Measurements from ENCODE around the gene SMIM9.

The SMIM9 gene

DNA sequence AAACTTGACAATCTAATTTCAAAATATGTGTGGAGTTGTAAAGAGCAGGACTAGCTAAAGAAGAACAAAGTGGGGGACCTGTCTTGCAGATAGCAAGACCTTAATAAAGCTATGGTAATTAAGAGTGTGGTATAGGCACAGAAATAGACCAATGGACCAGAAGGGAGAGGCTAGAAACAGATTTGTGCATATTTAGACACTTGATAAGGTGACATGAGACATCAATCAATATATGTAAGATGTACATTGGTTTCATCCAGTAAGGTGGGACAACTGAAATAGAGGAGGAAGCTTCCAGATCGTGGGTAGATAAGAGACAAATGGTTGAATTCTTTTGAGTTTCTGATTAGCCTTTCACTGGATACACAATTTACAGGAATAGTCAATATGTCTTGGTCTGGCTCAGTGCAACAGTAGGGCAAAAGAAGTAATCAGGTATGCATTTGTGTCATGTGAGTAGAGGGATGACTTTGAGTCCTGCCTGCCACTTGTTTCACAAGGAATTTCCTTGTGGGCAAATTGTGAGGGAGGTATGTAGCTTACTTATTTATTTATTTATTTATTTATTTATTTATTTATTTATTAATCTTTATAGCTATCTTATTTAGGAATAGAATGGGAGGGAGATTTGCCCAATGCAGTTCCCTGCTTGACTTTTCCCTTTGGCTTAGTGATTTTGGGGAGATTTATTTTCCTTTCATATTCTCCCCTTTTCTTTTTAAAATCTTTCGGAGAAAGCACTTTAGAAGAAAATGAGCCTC is 21.9 kb downstream of the SMIM9 start:
- H3K4me3 ChIP-seq (ENCODE audit: low read length), result no peak overlapping the region
- H3K4me1 ChIP-seq (ENCODE audit: control insufficient read depth, insufficient read depth, low read length), result no peaks in the 10 kb centered on the region
- H3K27me3 ChIP-seq (ENCODE audit: control insufficient read depth, insufficient read depth, low read length), result no peaks in the 10 kb centered on the region
- no peak overlapping the region for H3K9ac ChIP-seq (ENCODE audit: low read length)
- no peaks in the 10 kb centered on the region for H3K36me3 ChIP-seq (ENCODE audit: control insufficient read depth, insufficient read depth, low read length)
- H3K27ac ChIP-seq (ENCODE audit: low read depth, low read length), result no peak overlapping the region

DNA sequence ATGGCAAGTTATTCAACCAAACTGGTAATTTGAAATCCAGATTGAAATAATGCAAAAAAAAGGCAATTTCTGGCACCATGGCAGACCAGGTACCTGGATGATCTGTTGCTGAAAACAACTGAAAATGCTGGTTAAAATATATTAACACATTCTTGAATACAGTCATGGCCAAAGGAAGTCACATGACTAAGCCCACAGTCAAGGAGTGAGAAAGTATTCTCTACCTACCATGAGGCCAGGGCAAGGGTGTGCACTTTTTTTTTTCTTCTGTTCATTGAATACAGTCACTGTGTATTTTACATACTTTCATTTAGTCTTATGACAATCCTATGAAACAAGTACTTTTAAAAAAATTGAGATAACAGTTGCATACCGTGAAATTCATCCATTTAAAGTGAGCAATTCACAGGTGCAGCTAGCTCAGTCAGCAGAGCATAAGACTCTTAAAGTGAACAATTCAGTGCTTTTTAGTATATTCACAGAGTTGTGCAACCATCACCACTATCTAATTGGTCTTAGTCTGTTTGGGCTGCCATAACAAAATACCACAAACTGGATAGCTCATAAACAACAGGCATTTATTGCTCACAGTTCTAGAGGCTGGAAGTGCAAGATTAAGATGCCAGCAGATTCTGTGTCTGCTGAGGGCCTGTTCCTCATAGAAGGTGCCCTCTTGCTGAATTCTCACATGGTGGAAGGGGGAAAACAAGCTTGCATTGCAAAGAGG is 24.4 kb downstream of the SMIM9 start:
- Histone ChIP-seq H3K4me3 (ENCODE audit: low read length) (no peak overlapping the region), H3K9ac (ENCODE audit: low read length) (no peak overlapping the region), H3K27me3 (ENCODE audit: control insufficient read depth, insufficient read depth, low read length) (no peaks in the 10 kb centered on the region), H3K27ac (ENCODE audit: low read depth, low read length) (no peak overlapping the region), H3K36me3 (ENCODE audit: control insufficient read depth, insufficient read depth, low read length) (no peaks in the 10 kb centered on the region), H3K4me1 (ENCODE audit: control insufficient read depth, insufficient read depth, low read length) (no peaks in the 10 kb centered on the region)

- H3K9ac ChIP-seq (ENCODE audit: low read length), result no peak overlapping the region
- no peak overlapping the region for H3K4me3 ChIP-seq (ENCODE audit: low read length)
- no peaks in the 10 kb centered on the region for H3K27me3 ChIP-seq (ENCODE audit: control insufficient read depth, insufficient read depth, low read length)
- no peak overlapping the region for H3K27ac ChIP-seq (ENCODE audit: low read depth, low read length)
- no peaks in the 10 kb centered on the region for H3K4me1 ChIP-seq (ENCODE audit: control insufficient read depth, insufficient read depth, low read length)
- no peaks in the 10 kb centered on the region for H3K36me3 ChIP-seq (ENCODE audit: control insufficient read depth, insufficient read depth, low read length)
Measured at GRCh38 chrX:154806837-154807501, 27.5 kb downstream of the SMIM9 start.

- Histone ChIP-seq H3K36me3 (ENCODE audit: control insufficient read depth, insufficient read depth, low read length) (no peaks in the 10 kb centered on the region), H3K4me3 (ENCODE audit: low read length) (peak overlapping the region; percentile 60), H3K4me1 (ENCODE audit: control insufficient read depth, insufficient read depth, low read length) (no peaks in the 10 kb centered on the region), H3K27ac (ENCODE audit: low read depth, low read length) (peak overlapping the region; percentile 46), H3K27me3 (ENCODE audit: control insufficient read depth, insufficient read depth, low read length) (no peaks in the 10 kb centered on the region), H3K9ac (ENCODE audit: low read length) (no peak overlapping the region)
Measured at GRCh38 chrX:154805696-154806091, 28.8 kb downstream of the SMIM9 start.

DNA sequence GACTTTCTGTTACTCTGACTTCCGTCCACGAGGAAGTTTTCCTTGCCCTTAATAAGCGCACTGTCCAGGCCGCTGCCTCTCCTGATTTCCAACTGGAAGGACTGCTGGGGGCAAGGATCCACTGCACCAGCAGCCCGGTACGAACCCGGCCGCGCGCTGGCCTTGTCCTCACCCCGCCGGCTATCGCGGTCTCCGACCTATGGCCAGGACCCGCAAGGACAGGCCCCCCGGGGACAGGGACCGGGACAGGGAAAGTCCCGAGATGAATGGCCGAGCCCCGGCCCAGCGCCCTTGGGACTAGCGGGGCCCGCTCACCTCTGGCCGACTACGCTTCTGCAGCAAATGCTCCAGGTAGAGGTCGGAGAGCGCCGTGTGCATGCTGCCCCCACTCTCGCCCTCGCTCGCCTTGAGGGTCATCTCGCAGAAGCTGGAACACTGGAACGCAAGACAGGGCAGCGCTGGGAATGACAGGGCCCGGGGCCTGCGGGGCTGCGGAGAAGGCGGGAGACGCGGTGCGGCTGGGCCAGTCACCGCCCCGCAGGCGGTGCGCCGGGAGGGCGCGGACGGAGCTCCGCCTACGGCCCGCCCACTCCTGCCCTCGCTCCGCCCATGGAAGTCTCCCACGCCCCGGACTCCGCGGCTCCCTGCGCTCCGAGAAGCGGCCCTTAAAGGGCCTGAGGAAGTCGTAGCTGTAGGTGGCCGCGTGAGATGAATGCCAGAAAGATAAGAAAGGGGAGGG is 29.3 kb downstream of the SMIM9 start, which contains the start of gene MPP1:
Gene MPP1 (minus strand): TSS at position 529 of the 739 bp plus-strand sequence. CDS start 112 bp downstream, at position 417.
- no peaks in the 10 kb centered on the region for H3K27me3 ChIP-seq (ENCODE audit: control insufficient read depth, insufficient read depth, low read length)
- no peak within 1 kb of the TSS for H3K9ac ChIP-seq (ENCODE audit: low read length)
- no peaks in the 10 kb centered on the region for H3K36me3 ChIP-seq (ENCODE audit: control insufficient read depth, insufficient read depth, low read length)
- peak within 1 kb of the TSS; percentile 79 for H3K4me3 ChIP-seq (ENCODE audit: low read length)
- peak within 1 kb of the TSS; percentile 61 for H3K27ac ChIP-seq (ENCODE audit: low read depth, low read length)
- H3K4me1 ChIP-seq (ENCODE audit: control insufficient read depth, insufficient read depth, low read length), result no peaks in the 10 kb centered on the region

- Histone ChIP-seq H3K27me3 (ENCODE audit: control insufficient read depth, insufficient read depth, low read length) (no peaks in the 10 kb centered on the region), H3K9ac (ENCODE audit: low read length) (no peak overlapping the region), H3K4me3 (ENCODE audit: low read length) (peak overlapping the region; percentile 79), H3K36me3 (ENCODE audit: control insufficient read depth, insufficient read depth, low read length) (no peaks in the 10 kb centered on the region), H3K4me1 (ENCODE audit: control insufficient read depth, insufficient read depth, low read length) (no peaks in the 10 kb centered on the region), H3K27ac (ENCODE audit: low read depth, low read length) (peak overlapping the region; percentile 61)
Measured at GRCh38 chrX:154804261-154804956, 30.1 kb downstream of the SMIM9 start.

GRCh38 chrX:154802947-154803346 is 31.5 kb downstream of the SMIM9 start:
- no peaks in the 10 kb centered on the region for H3K27me3 ChIP-seq (ENCODE audit: control insufficient read depth, insufficient read depth, low read length)
- no peaks in the 10 kb centered on the region for H3K4me1 ChIP-seq (ENCODE audit: control insufficient read depth, insufficient read depth, low read length)
- no peak overlapping the region for H3K4me3 ChIP-seq (ENCODE audit: low read length)
- H3K36me3 ChIP-seq (ENCODE audit: control insufficient read depth, insufficient read depth, low read length), result no peaks in the 10 kb centered on the region
- no peak overlapping the region for H3K27ac ChIP-seq (ENCODE audit: low read depth, low read length)
- H3K9ac ChIP-seq (ENCODE audit: low read length), result no peak overlapping the region

DNA sequence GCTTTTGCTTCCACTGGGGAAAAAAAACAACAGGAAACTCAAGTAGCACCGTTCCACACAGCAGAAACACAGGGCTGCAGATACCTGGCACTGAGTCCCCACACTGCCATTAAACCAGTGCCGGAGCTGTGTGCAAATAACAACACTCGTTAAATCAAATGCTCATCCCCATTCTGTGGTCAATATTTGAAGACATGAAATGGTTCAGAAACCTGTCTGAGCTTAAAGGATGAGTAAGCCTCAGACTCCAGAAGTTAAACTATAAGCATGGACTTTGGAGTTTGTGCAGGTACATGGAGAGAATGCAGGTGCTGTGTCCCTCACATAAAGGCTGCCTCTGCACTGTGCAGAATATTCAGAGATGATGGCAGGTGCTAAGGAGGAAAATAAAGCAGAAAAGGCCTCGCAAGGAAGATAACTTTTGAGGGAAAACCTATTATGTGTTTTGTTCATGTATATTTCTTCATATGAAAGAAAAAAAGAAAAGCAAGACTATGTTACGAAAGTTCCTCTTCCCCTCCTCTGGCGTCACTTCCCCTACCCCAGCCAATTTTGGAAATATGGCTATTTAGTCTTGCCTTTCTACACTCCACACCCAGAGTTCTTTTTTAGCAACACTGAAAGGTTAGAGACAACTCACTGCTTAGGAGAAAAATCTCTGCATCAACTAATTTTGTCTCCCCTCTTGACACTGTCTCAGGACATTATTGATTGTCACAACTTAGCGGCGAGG is 33.8 kb downstream of the SMIM9 start:
- no peaks in the 10 kb centered on the region for H3K27me3 ChIP-seq (ENCODE audit: control insufficient read depth, insufficient read depth, low read length)
- no peaks in the 10 kb centered on the region for H3K4me1 ChIP-seq (ENCODE audit: control insufficient read depth, insufficient read depth, low read length)
- H3K36me3 ChIP-seq (ENCODE audit: control insufficient read depth, insufficient read depth, low read length), result no peaks in the 10 kb centered on the region
- H3K4me3 ChIP-seq (ENCODE audit: low read length), result no peak overlapping the region
- H3K9ac ChIP-seq (ENCODE audit: low read length), result no peak overlapping the region
- H3K27ac ChIP-seq (ENCODE audit: low read depth, low read length), result no peak overlapping the region

DNA sequence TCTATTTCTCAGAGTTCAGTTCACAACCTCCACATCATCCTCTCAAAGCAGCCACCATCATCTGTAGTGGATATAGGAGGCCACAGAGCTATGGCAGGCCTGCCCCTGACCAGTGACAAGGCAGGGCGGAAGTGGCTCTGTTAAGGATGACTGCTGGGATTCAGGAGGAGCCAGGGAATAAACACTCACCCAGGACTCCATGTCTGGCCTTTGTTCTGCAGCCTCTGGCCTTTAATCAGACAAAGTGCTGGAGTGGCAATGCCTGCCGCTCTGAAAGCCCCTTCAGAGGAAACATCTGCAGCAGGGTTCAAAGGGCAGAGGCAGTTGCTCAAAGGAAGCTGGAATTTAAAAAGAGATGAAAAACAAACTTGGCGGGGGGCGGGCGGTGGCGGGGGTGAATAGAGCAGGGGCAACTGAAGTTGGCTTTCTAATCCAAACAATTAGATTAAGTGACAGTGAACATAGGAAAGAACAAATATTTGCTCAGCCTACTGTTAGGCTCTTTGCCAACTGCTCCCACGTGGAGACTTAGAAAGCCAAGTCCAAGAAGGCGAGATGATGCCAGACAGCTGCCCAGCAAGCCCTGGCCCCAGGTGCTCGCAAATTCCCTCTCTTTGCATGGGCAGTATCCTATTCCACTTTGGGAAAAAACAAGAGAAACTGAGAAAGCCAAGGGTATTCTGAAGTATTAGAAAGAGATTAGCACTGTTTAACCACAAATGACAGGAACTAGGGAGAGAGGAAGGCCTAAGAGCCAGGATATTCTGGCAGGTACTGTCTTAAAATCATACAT is 34.7 kb downstream of the SMIM9 start:
- Histone ChIP-seq H3K4me1 (ENCODE audit: control insufficient read depth, insufficient read depth, low read length) (no peaks in the 10 kb centered on the region), H3K36me3 (ENCODE audit: control insufficient read depth, insufficient read depth, low read length) (no peaks in the 10 kb centered on the region), H3K4me3 (ENCODE audit: low read length) (no peak overlapping the region), H3K27me3 (ENCODE audit: control insufficient read depth, insufficient read depth, low read length) (no peaks in the 10 kb centered on the region), H3K27ac (ENCODE audit: low read depth, low read length) (peak overlapping the region; percentile 33), H3K9ac (ENCODE audit: low read length) (no peak overlapping the region)

DNA sequence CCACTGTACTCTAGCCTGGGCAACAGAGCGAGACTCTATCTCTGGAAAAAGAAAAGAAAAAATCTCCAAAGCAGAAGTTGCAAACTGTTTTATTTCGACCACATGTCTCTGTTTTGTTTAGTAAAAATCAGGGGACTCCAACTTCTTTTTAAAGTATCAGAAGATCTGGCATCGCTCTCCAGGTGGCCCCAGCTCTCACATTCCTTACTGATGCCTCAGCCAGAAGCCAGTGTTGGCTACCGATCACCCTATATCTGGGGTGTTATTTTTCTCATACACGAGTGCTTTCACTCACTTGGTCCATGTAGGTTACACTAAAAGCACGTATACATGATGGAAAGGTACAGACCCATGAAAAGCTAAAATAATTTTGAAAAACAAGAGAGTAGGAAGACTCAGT is 37.5 kb downstream of the SMIM9 start:
- no peak overlapping the region for H3K27ac ChIP-seq (ENCODE audit: low read depth, low read length)
- no peaks in the 10 kb centered on the region for H3K4me1 ChIP-seq (ENCODE audit: control insufficient read depth, insufficient read depth, low read length)
- no peak overlapping the region for H3K9ac ChIP-seq (ENCODE audit: low read length)
- no peaks in the 10 kb centered on the region for H3K27me3 ChIP-seq (ENCODE audit: control insufficient read depth, insufficient read depth, low read length)
- H3K4me3 ChIP-seq (ENCODE audit: low read length), result no peak overlapping the region
- no peaks in the 10 kb centered on the region for H3K36me3 ChIP-seq (ENCODE audit: control insufficient read depth, insufficient read depth, low read length)

DNA sequence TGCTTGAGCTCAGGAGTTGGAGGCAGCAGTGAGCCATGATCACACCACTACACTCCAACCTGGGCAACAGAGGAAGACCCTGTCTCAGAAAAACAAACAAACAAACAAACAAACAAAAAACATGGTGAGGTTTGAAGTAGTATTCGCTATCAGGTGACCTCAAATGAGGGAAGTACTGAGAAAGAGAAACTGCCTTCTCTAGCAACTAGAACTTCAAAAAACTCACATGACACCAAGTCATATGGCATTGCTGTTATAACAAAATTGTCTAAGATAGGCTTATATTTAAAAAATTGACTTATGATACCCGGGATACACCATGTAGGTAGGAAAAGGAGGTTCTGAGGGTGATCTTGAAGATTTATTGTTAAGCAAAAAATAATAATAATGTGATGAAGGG is 39.4 kb downstream of the SMIM9 start:
- H3K4me1 ChIP-seq (ENCODE audit: control insufficient read depth, insufficient read depth, low read length), result no peaks in the 10 kb centered on the region
- no peak overlapping the region for H3K27ac ChIP-seq (ENCODE audit: low read depth, low read length)
- H3K27me3 ChIP-seq (ENCODE audit: control insufficient read depth, insufficient read depth, low read length), result no peaks in the 10 kb centered on the region
- H3K9ac ChIP-seq (ENCODE audit: low read length), result no peak overlapping the region
- H3K4me3 ChIP-seq (ENCODE audit: low read length), result no peak overlapping the region
- no peaks in the 10 kb centered on the region for H3K36me3 ChIP-seq (ENCODE audit: control insufficient read depth, insufficient read depth, low read length)

Data from rectal smooth muscle tissue (tissue), 1 donor.